K562 (cell line): ENCODE results near the gene MLLT3. TPM values are rescaled to one million over a fixed set of nuclear protein-coding genes. Genes with fewer than 3 reads are reported as not detected.

ENCODE experiments used
- ATAC-seq: fragments of 200-7000 bp; cut with Tn5 transposase; 3 replicates; pipeline ENCODE4 v1.9.1; 2020; ENCODE audit warnings: moderate library complexity
- BruUV-seq: library from RNA; stranded (reverse); fragments of 400-500 nt; replicated peaks from 2 replicates; lab custom pipeline; 2021; lab: Mats Ljungman, UMichigan
- CTCF ChIA-PET: fragments of 300-600 bp; formaldehyde crosslinking; extraction: SDS; loops from one replicate; lab custom pipeline; 2021; ENCODE audit warnings: low intra/inter-chr PET ratio; lab: Yijun Ruan, JAX
- POLR2A ChIA-PET: fragments of 300-600, 350-650 bp; sonication (Branson Sonifier 250); formaldehyde crosslinking; extraction: SDS; loops from one replicate; lab custom pipeline; 2021; ENCODE audit warnings: antibody characterized with exemption, inconsistent platforms; lab: Yijun Ruan, JAX
- DNase-seq, 4 experiments: peaks; one replicate each; pipeline versions ENCODE4 v3.0.0 to v3.0.0-alpha.2; 2011 to 2018; ENCODE audit warnings: low spot score in 3 of 4, mixed read lengths in 3 of 4; ENCODE audit errors: extremely low read depth in 1 of 4
- FAIRE-seq: peaks from 2 replicates; lab custom pipeline; 2011; peaks lifted over from hg19 to GRCh38; lab: Jason Lieb, UNC
- H2AFZ ChIP-seq: 2 replicates; pipeline ENCODE4 v1.6.0; 2011; ENCODE audit warnings: low read depth, low read length, control low read depth, inconsistent platforms
- H3K27ac ChIP-seq: fragments of 200-600 bp; 3 replicates; pipeline ENCODE4 v1.8.0; 2011; ENCODE audit warnings: low read depth, mild to moderate bottlenecking, control low read depth, inconsistent platforms, low read length, moderate library complexity, mixed read lengths; ENCODE audit errors: extremely low read depth
- H3K27me3 ChIP-seq, 2 experiments: fragments of 300-600 bp in 1 of 2; 2 replicates in 1 of 2; 3 replicates in 1 of 2; pipeline versions ENCODE4 v1.6.0 to v1.8.0; 2011; ENCODE audit warnings: inconsistent platforms in 2 of 2, low read length in 2 of 2, mild to moderate bottlenecking in 1 of 2, mixed read lengths in 1 of 2, moderate library complexity in 1 of 2; ENCODE audit not compliant: control insufficient read depth in 2 of 2, insufficient read depth in 2 of 2
- H3K36me3 ChIP-seq: fragments of 300-600 bp; 3 replicates; pipeline ENCODE4 v1.8.0; 2011; ENCODE audit warnings: mild to moderate bottlenecking, low read length, inconsistent platforms; ENCODE audit not compliant: control insufficient read depth, insufficient read depth
- H3K4me1 ChIP-seq, 2 experiments: fragments of 200-600 bp in 1 of 2; replicated peaks in 1 of 2; 2 replicates in 1 of 2; 3 replicates in 1 of 2; pipeline versions ENCODE4 v1.5.1 to v1.8.0; 2011; ENCODE audit warnings: inconsistent platforms in 2 of 2, low read length in 2 of 2, mild to moderate bottlenecking in 1 of 2, mixed read lengths in 1 of 2, moderate library complexity in 1 of 2; ENCODE audit not compliant: control insufficient read depth in 2 of 2, insufficient read depth in 2 of 2
- H3K4me2 ChIP-seq: 2 replicates; pipeline ENCODE4 v1.6.1; 2011; ENCODE audit warnings: low read length, control low read depth, inconsistent platforms, mixed read lengths; ENCODE audit not compliant: insufficient read depth
- H3K4me3 ChIP-seq: fragments of 200-600 bp; sonication (generic), shearing (Covaris generic); 2 replicates; pipeline ENCODE4 v1.5.1; 2016; ENCODE audit warnings: control low read depth, inconsistent platforms
- H3K79me2 ChIP-seq: fragments of 200-600 bp; 3 replicates; pipeline ENCODE4 v1.8.0; 2011; ENCODE audit warnings: low read length, inconsistent platforms; ENCODE audit not compliant: control insufficient read depth, insufficient read depth
- H3K9ac ChIP-seq, 2 experiments: 2 replicates each; pipeline versions ENCODE4 v1.6.0 to v1.6.1; 2011; ENCODE audit warnings: low read depth in 2 of 2, low read length in 2 of 2, control low read depth in 1 of 2, inconsistent platforms in 1 of 2, mild to moderate bottlenecking in 1 of 2, mixed read lengths in 1 of 2; ENCODE audit not compliant: insufficient read depth in 1 of 2
- H3K9me1 ChIP-seq: one replicate; pipeline ENCODE4 v1.6.0; 2011; ENCODE audit warnings: inconsistent platforms, mild to moderate bottlenecking, low read length, moderate library complexity; ENCODE audit not compliant: control insufficient read depth, insufficient read depth
- H3K9me3 ChIP-seq: replicated peaks from 2 replicates; pipeline ENCODE4 v1.5.1; 2011; ENCODE audit warnings: low read depth, low read length, inconsistent platforms; ENCODE audit not compliant: control insufficient read depth, insufficient read depth
- H4K20me1 ChIP-seq: replicated peaks from 2 replicates; pipeline ENCODE4 v1.6.1; 2011; ENCODE audit warnings: low read length, inconsistent platforms, mixed read lengths; ENCODE audit not compliant: control insufficient read depth, insufficient read depth
- E4F1 ChIP-seq: fragments of 250-450 bp; sonication (Bioruptor Pico); IDR thresholded peaks from 2 replicates; pipeline ENCODE4 v1.5.0; 2021; ENCODE audit warnings: mild to moderate bottlenecking, borderline replicate concordance
- HNRNPK ChIP-seq: fragments of 200-400 bp; formaldehyde crosslinking; IDR thresholded peaks from one replicate; pipeline ENCODE4 v1.6.1; 2018; ENCODE audit warnings: mild to moderate bottlenecking, low read depth, low read length; ENCODE audit not compliant: poor library complexity, severe bottlenecking
- MBD2 ChIP-seq: sonication (generic); IDR thresholded peaks from 2 replicates; pipeline ENCODE4 v1.6.1; 2016; ENCODE audit warnings: low read depth, borderline replicate concordance
- PHB ChIP-seq: fragments of 250-450 bp; sonication (Bioruptor Pico); IDR thresholded peaks from 2 replicates; pipeline ENCODE4 v1.5.0; 2021
- RBBP5 ChIP-seq: fragments of 200-600 bp; sonication (generic); IDR thresholded peaks from 2 replicates; pipeline ENCODE4 v1.6.1; 2012; ENCODE audit warnings: borderline replicate concordance, mild to moderate bottlenecking, low read length, control low read depth, inconsistent platforms; ENCODE audit not compliant: insufficient read depth, poor library complexity, severe bottlenecking
- RERE ChIP-seq: sonication (generic); formaldehyde crosslinking; IDR thresholded peaks from 2 replicates; pipeline ENCODE4 v1.8.0; 2023; ENCODE audit warnings: missing genetic modification reagents, mild to moderate bottlenecking, borderline replicate concordance
- RNF219 ChIP-seq: fragments of 250-450 bp; sonication (Bioruptor Pico); IDR thresholded peaks from 2 replicates; pipeline ENCODE4 v1.5.0; 2022; ENCODE audit warnings: mild to moderate bottlenecking
- ZC3H11A ChIP-seq: IDR thresholded peaks from 2 replicates; pipeline ENCODE4 v1.6.1; 2012; ENCODE audit warnings: low read depth, low read length, improper control_type of control experiment
- ZFP30 ChIP-seq: fragments of 250-450 bp; sonication (Bioruptor Pico); IDR thresholded peaks from 2 replicates; pipeline ENCODE4 v1.8.0; 2022; ENCODE audit warnings: moderate library complexity, mild to moderate bottlenecking, inconsistent platforms, borderline replicate concordance
- ZFP91 ChIP-seq: sonication (generic); formaldehyde crosslinking; IDR thresholded peaks from 2 replicates; pipeline ENCODE4 v1.8.0; 2022; ENCODE audit warnings: mild to moderate bottlenecking, missing genetic modification reagents
- WGBS: fragments of 100-300 bp; shearing (Covaris generic); methylation state at CpG from one replicate; pipeline ENCODE4 v1.1.6; 2016; ENCODE audit warnings: low coverage, mixed read lengths; ENCODE audit not compliant: insufficient coverage; ENCODE audit errors: missing lambda C conversion rate; 5-methylcytosine and 5-hydroxymethylcytosine counted together
- in situ Hi-C: fragments of 300-500 bp; cut with MboI; formaldehyde crosslinking; loops from 4 replicates; pipeline ENCODE4 v1.15.0; 2018; ENCODE audit warnings: inconsistent platforms, mixed read lengths
- intact Hi-C: fragments of 100-400 bp; cut with micrococcal nuclease; formaldehyde crosslinking; loops from 2 replicates; pipeline ENCODE4 v1.14.2; 2022
- polyA plus RNA-seq, 8 experiments: library from polyadenylated mRNA; depleted of rRNA in 4 of 8; stranded (reverse) in 5 of 8; unstranded in 3 of 8; fragments of >200 nt; fragmentation: Nextera tagmentation in 2 of 8; fragmentation: Illumina TruSeq in 1 of 8; extraction: Ambion mirVana in 2 of 8; extraction: Trizol in 1 of 8; gene quantifications; 2 replicates each; pipeline versions ENCODE4 v1.2.1 to v1.2.3, GENCODE V29; 2011 to 2014; ENCODE audit warnings: inconsistent platforms in 1 of 8, missing spikeins in 1 of 8
- total RNA-seq, 7 experiments: library from RNA; depleted of rRNA in 6 of 7; stranded (reverse); fragments of >200 nt in 6 of 7; fragmentation: Illumina TruSeq in 2 of 7; extraction: Trizol in 2 of 7; gene quantifications; 2 replicates each; pipeline versions ENCODE4 v1.2.1 to v1.2.3, GENCODE V29; 2011 to 2021; ENCODE audit warnings: low replicate concordance in 1 of 7

Gene MLLT3
- total and polyA plus RNA-seq, 9 of the 15 experiments (the other 6 are each of a cell fraction or from before 2014, with no cell fraction given) = 0.07 to 0.42 (median 0.22) TPM; not detected in 4

- POLR2A ChIA-PET = no interaction called here
- TF ChIP-seq PHB (CRISPR knock-in tag) (no peak), ZC3H11A (no peak), E4F1 (CRISPR knock-in tag) (no peak), RERE (CRISPR knock-in tag) (no peak), ZFP30 (CRISPR knock-in tag) (no peak), HNRNPK (no peak), RBBP5 (no peak), ZFP91 (CRISPR knock-in tag) (no peak), RNF219 (no peak), MBD2 (no peak)
Observed at GRCh38 chr9:20351715-20352114, 270.6 kb downstream of the MLLT3 start.

More at GRCh38 chr9:20351715-20352114, 270.6 kb downstream of the MLLT3 start:
- in situ Hi-C loops (no loop called here), intact Hi-C loops (no loop called here)
- ATAC-seq (no peak), DNase-seq (no peak), FAIRE-seq (no peak)
- no peaks in the 10 kb centered on the region for H3K79me2 ChIP-seq
- BruUV-seq = no TSS peak
- H4K20me1 ChIP-seq = no peaks in the 10 kb centered on the region
- no peak overlapping the region for H3K9ac ChIP-seq
- H3K27me3 ChIP-seq = no peaks in the 10 kb centered on the region
- no peaks in the 10 kb centered on the region for H3K9me3 ChIP-seq
- H3K27ac ChIP-seq = no peak overlapping the region
- no peak overlapping the region for H3K4me3 ChIP-seq
- H2AFZ ChIP-seq = no peak overlapping the region
- no peak overlapping the region for H3K4me2 ChIP-seq
- H3K36me3 ChIP-seq = no peaks in the 10 kb centered on the region
- CTCF ChIA-PET = no interaction called here
- H3K4me1 ChIP-seq = no peaks in the 10 kb centered on the region
- WGBS = 7% methylated on average over 5 of the region's 5 CpGs
- no peaks in the 10 kb centered on the region for H3K9me1 ChIP-seq
